ENCODE measurements around the gene ZFAND4.
"Not testable (repeated sequence)": the region's sequence is repeated elsewhere in the genome, so short reads cannot be mapped to it uniquely, and the experiment has no call there.

- TF ChIP-seq CTCF, POLR2A (IDR thresholded peaks at IDR 0.05): not testable (repeated sequence)
These were observed 45.1 kb upstream of the ZFAND4 start for GRCh38 chr10:45717642-45718041.

All from right lobe of liver (tissue), 4 donors.